H1 (cell line): ENCODE data around the gene WTIP. TPM values are rescaled to one million over a fixed set of nuclear protein-coding genes. Genes with fewer than 3 reads are reported as not detected.

Source experiments
- BACH1 ChIP-seq: IDR thresholded peaks from 2 replicates; pipeline ENCODE4 v1.6.1; 2012; ENCODE audit warnings: low read length, improper control_type of control experiment
- CHD7 ChIP-seq: fragments of 300-600 bp; sonication (generic); IDR thresholded peaks from 2 replicates; pipeline ENCODE4 v1.7.1; 2012; ENCODE audit warnings: low read length, moderate library complexity, mild to moderate bottlenecking, inconsistent platforms; ENCODE audit not compliant: insufficient replicate concordance
- HDAC2 ChIP-seq, 2 experiments: fragments of 300-600 bp in 1 of 2; sonication (generic) in 1 of 2; IDR thresholded peaks; 2 replicates each; pipeline ENCODE4 v1.6.1; 2011 to 2012; ENCODE audit warnings: low read depth in 2 of 2, low read length in 2 of 2, mild to moderate bottlenecking in 2 of 2, moderate library complexity in 2 of 2, borderline replicate concordance in 1 of 2, inconsistent platforms in 1 of 2
- NRF1 ChIP-seq: IDR thresholded peaks from 2 replicates; pipeline ENCODE4 v1.6.1; 2011; ENCODE audit warnings: mild to moderate bottlenecking, low read depth, low read length, improper control_type of control experiment
- RBBP5 ChIP-seq: IDR thresholded peaks from 2 replicates; pipeline ENCODE4 v1.7.1; 2012; ENCODE audit warnings: low read depth, mild to moderate bottlenecking, inconsistent platforms, low read length, moderate library complexity, borderline replicate concordance
- SAP30 ChIP-seq: fragments of 300-600 bp; sonication (generic); IDR thresholded peaks from 2 replicates; pipeline ENCODE4 v1.7.1; 2012; ENCODE audit warnings: low read length, moderate library complexity, mild to moderate bottlenecking, inconsistent platforms; ENCODE audit not compliant: insufficient read depth, insufficient replicate concordance
- polyA plus RNA-seq, 7 experiments: library from polyadenylated mRNA; depleted of rRNA in 3 of 7; stranded (reverse) in 5 of 7; unstranded in 2 of 7; fragments of >200 nt in 5 of 7; fragments of 200-250 nt in 2 of 7; gene quantifications; 1 replicate in 5 of 7; 2 replicates in 1 of 7; 4 replicates in 1 of 7; pipeline versions ENCODE4 v1.2.1 to v1.2.3, GENCODE V29; 2011 to 2013; ENCODE audit warnings: missing spikeins in 2 of 7, mixed read lengths in 2 of 7
- total RNA-seq: library from RNA; stranded (reverse); fragmentation: NEBNext Ultra II Directional; extraction: Animal tissue kit (Norgen Biotek cat#: 25700); gene quantifications from 2 replicates; pipeline ENCODE4 v1.2.1, GENCODE V29; 2021

The WTIP gene
- total and polyA plus RNA-seq, 2 of the 8 experiments (the other 6 are each of a cell fraction or from before 2014, with no cell fraction given) = 8.7 to 15.4 TPM

DNA sequence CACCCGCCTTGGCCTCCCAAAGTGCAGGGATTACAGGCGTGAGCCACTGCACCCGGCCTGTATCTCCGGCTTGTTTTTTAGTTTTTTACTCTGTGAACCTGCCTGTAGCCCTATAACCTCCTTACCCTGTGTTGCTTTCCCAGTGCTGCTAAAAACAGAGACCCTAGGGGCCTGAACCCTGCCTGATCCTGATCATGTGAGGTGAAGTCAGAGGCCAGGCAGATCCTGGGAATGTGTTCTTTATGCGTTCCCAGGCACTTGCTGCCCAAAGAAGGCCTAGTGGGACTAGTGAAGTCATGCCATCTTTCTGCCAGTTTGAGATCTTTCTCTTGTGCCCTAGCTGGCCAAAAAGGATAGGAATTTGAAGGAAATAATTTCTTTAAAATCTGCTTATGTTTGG lies 48.8 kb upstream of the WTIP start (continued):
- TF ChIP-seq CHD7 (no peak), HDAC2 (IDR thresholded peaks at IDR 0.05; ENCODE audit: borderline replicate concordance in 1 of 2, low read depth in 2 of 2, low read length in 2 of 2) (no peak), NRF1 (no peak), BACH1 (no peak), RBBP5 (no peak), SAP30 (no peak)
